Neural progenitor cell (in vitro differentiated cells): ENCODE measurements around the gene PLK1. TPM values are rescaled to one million over a fixed set of nuclear protein-coding genes. Genes with fewer than 3 reads are reported as not detected.
"Not testable (repeated sequence)": the region's sequence is repeated elsewhere in the genome, so short reads cannot be mapped to it uniquely, and the experiment has no call there.

Experiments
- DNase-seq: peaks from one replicate; pipeline ENCODE4 v3.0.0-alpha.2; 2016; ENCODE audit warnings: low spot score
- H2AFZ ChIP-seq: fragments of 200-600 bp; sonication (generic); replicated peaks from 2 replicates; pipeline ENCODE4 v1.6.1; 2016; ENCODE audit warnings: antibody characterized with exemption
- H3F3A ChIP-seq: fragments of 200-600 bp; sonication (generic); 2 replicates; pipeline ENCODE4 v1.6.1; 2016; ENCODE audit warnings: antibody characterized with exemption, low read depth
- H3K27ac ChIP-seq: fragments of 200-600 bp; sonication (generic); 2 replicates; pipeline ENCODE4 v1.5.1; 2016; ENCODE audit warnings: mild to moderate bottlenecking
- H3K27me3 ChIP-seq: fragments of 200-600 bp; sonication (generic); 2 replicates; pipeline ENCODE4 v1.6.1; 2016; ENCODE audit warnings: mild to moderate bottlenecking, moderate library complexity
- H3K36me3 ChIP-seq: fragments of 200-600 bp; sonication (generic); 2 replicates; pipeline ENCODE4 v1.5.1; 2016
- H3K4me1 ChIP-seq: fragments of 200-600 bp; sonication (generic); 2 replicates; pipeline ENCODE4 v1.6.1; 2016; ENCODE audit warnings: mixed run types
- H3K4me2 ChIP-seq: fragments of 200-600 bp; sonication (generic); 2 replicates; pipeline ENCODE4 v1.6.1; 2016
- H3K4me3 ChIP-seq: fragments of 200-600 bp; sonication (generic); 2 replicates; pipeline ENCODE4 v1.5.1; 2016
- H3K79me2 ChIP-seq: fragments of 200-600 bp; sonication (generic); 2 replicates; pipeline ENCODE4 v1.6.1; 2016; ENCODE audit warnings: low read depth
- H3K9ac ChIP-seq: fragments of 200-600 bp; sonication (generic); 2 replicates; pipeline ENCODE4 v1.6.1; 2016
- H3K9me3 ChIP-seq: fragments of 200-600 bp; sonication (generic); 2 replicates; pipeline ENCODE4 v1.5.1; 2016; ENCODE audit warnings: low read depth
- H4K20me1 ChIP-seq: fragments of 200-600 bp; sonication (generic); 2 replicates; pipeline ENCODE4 v1.6.1; 2016; ENCODE audit warnings: low read depth
- H3K27ac Mint-ChIP-seq: 3 replicates; pipeline ENCODE4 v1.8.0; 2021; ENCODE audit warnings: mixed read lengths
- H3K27me3 Mint-ChIP-seq: 2 replicates; pipeline ENCODE4 v1.8.0; 2022; ENCODE audit warnings: low read depth, mild to moderate bottlenecking, inconsistent platforms, moderate library complexity, mixed read lengths; ENCODE audit not compliant: insufficient read depth
- H3K36me3 Mint-ChIP-seq: 3 replicates; pipeline ENCODE4 v1.8.0; 2021; ENCODE audit warnings: mixed read lengths
- H3K4me1 Mint-ChIP-seq: 3 replicates; pipeline ENCODE4 v1.8.0; 2021; ENCODE audit warnings: mixed read lengths
- H3K4me3 Mint-ChIP-seq: 3 replicates; pipeline ENCODE4 v1.8.0; 2021; ENCODE audit warnings: mild to moderate bottlenecking, moderate library complexity, mixed read lengths
- H3K9me3 Mint-ChIP-seq: 3 replicates; pipeline ENCODE4 v1.8.0; 2020; ENCODE audit warnings: mixed read lengths
- EZH2 ChIP-seq: fragments of 200-600 bp; sonication (generic); IDR thresholded peaks from 2 replicates; pipeline ENCODE4 v1.6.1; 2017; ENCODE audit warnings: antibody characterized with exemption, mild to moderate bottlenecking, moderate library complexity
- EZH2phosphoT487 ChIP-seq: fragments of 200-600 bp; sonication (generic); IDR thresholded peaks from 2 replicates; pipeline ENCODE4 v1.6.1; 2017; ENCODE audit warnings: antibody characterized with exemption
- total RNA-seq: library from RNA; depleted of rRNA; stranded (reverse); fragments of >200 nt; gene quantifications from 2 replicates; pipeline ENCODE4 v1.2.3, GENCODE V29; 2015; ENCODE audit warnings: low replicate concordance
- TF ChIP-seq, protein P1 (sequence below): fragments of 200-600 bp; sonication (generic); IDR thresholded peaks from 2 replicates; pipeline ENCODE4 v1.5.1; 2017; ENCODE audit warnings: antibody characterized with exemption, mild to moderate bottlenecking

The PLK1 gene
- total RNA-seq, result 93.5 and 105 TPM in 2 replicates

DNA sequence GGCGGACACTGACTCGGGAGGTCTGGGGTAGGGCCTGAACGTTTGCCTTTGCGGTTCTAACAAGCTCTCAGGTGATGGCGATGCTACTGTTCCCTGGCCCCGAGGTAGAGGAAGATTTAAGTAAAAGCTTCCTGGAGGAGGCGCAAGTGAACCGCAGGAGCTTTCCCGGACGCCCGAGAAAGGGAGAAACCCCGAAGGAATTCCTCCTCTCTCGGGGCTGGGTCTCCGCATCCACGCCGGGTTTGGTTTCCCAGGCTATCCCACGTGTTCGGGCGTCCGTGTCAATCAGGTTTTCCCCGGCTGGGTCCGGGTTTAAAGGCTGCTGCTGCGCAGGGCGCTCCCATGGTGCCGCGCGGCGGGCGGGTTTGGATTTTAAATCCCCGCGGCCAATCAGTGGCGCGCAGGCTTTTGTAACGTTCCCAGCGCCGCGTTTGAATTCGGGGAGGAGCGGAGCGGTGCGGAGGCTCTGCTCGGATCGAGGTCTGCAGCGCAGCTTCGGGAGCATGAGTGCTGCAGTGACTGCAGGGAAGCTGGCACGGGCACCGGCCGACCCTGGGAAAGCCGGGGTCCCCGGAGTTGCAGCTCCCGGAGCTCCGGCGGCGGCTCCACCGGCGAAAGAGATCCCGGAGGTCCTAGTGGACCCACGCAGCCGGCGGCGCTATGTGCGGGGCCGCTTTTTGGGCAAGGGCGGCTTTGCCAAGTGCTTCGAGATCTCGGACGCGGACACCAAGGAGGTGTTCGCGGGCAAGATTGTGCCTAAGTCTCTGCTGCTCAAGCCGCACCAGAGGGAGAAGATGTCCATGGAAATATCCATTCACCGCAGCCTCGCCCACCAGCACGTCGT is at the start of gene PLK1:
Gene PLK1 (plus strand): TSS at position 460 of the 844 bp plus-strand sequence. CDS start 44 bp downstream, at position 504.
- peak within 1 kb of the TSS; percentile 85 for H3K4me2 ChIP-seq
- H3K27me3 ChIP-seq, result no peaks in the 10 kb centered on the region
- peak; percentile 96 for DNase-seq
- peaks cover 25% of the 10 kb centered on the region for H3K4me1 Mint-ChIP-seq
- peaks cover 5% of the 10 kb centered on the region for H3K27me3 Mint-ChIP-seq
- H3F3A ChIP-seq, result peaks cover 35% of the 10 kb centered on the region
- H3K27ac Mint-ChIP-seq, result peak within 1 kb of the TSS; percentile 88
- H3K9me3 ChIP-seq, result no peaks in the 10 kb centered on the region
- peak within 1 kb of the TSS; percentile 67 for H3K9ac ChIP-seq
- H3K36me3 Mint-ChIP-seq, result peaks cover 22% of the 10 kb centered on the region
- H3K36me3 ChIP-seq, result peaks cover 4% of the 10 kb centered on the region
- H3K79me2 ChIP-seq, result peaks cover 49% of the 10 kb centered on the region
- no peaks in the 10 kb centered on the region for H3K9me3 Mint-ChIP-seq
- peak within 1 kb of the TSS; percentile 15 for H3K27ac ChIP-seq
- no peak for TF ChIP-seq EZH2
- TF ChIP-seq, protein P1, sequence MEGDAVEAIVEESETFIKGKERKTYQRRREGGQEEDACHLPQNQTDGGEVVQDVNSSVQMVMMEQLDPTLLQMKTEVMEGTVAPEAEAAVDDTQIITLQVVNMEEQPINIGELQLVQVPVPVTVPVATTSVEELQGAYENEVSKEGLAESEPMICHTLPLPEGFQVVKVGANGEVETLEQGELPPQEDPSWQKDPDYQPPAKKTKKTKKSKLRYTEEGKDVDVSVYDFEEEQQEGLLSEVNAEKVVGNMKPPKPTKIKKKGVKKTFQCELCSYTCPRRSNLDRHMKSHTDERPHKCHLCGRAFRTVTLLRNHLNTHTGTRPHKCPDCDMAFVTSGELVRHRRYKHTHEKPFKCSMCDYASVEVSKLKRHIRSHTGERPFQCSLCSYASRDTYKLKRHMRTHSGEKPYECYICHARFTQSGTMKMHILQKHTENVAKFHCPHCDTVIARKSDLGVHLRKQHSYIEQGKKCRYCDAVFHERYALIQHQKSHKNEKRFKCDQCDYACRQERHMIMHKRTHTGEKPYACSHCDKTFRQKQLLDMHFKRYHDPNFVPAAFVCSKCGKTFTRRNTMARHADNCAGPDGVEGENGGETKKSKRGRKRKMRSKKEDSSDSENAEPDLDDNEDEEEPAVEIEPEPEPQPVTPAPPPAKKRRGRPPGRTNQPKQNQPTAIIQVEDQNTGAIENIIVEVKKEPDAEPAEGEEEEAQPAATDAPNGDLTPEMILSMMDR, result peak; percentile 53
- H3K4me3 ChIP-seq, result peak within 1 kb of the TSS; percentile 95
- H4K20me1 ChIP-seq, result peaks cover 49% of the 10 kb centered on the region
- H2AFZ ChIP-seq, result peak within 1 kb of the TSS; percentile 80
- H3K4me1 ChIP-seq, result peaks cover 31% of the 10 kb centered on the region
- H3K4me3 Mint-ChIP-seq, result peak within 1 kb of the TSS; percentile 98

DNA sequence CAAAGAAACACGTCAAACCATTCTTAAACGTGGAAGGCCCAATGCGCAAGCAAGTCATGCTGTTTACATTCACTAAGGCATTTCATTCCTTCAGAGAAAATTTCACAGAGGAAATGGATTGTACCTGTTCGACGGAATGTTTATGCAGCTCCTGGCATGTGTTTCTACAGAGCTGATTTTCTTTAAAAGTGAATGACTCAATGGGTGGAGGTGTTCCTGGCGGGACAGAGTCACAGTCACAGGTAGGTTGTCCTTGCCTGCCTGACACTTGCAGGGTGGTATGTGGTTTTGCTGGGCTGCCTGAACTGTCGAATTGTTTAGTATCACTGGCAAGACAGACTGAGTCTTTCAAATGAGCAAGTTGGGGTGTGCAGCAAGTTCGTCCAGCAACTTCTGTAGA is 49.2 kb upstream of the PLK1 start:
- Histone ChIP-seq H3K4me1 (no peaks in the 10 kb centered on the region), H3K9me3 (no peaks in the 10 kb centered on the region), H2AFZ (no peak overlapping the region), H3K36me3 (no peaks in the 10 kb centered on the region), H3F3A (no peaks in the 10 kb centered on the region), H3K27me3 (no peaks in the 10 kb centered on the region), H4K20me1 (no peaks in the 10 kb centered on the region), H3K9ac (no peak overlapping the region), H3K4me2 (no peak overlapping the region), H3K4me3 (no peak overlapping the region), H3K79me2 (no peaks in the 10 kb centered on the region), H3K27ac (no peak overlapping the region)
- Mint-ChIP-seq H3K27ac (no peak overlapping the region), H3K4me3 (no peak overlapping the region), H3K36me3 (peaks cover 6% of the 10 kb centered on the region), H3K27me3 (no peaks in the 10 kb centered on the region), H3K4me1 (no peaks in the 10 kb centered on the region), H3K9me3 (no peaks in the 10 kb centered on the region)
- DNase-seq, result no peak
- TF ChIP-seq, protein P1, result no peak
- no peak for TF ChIP-seq EZH2
- no peak for TF ChIP-seq EZH2phosphoT487

DNA sequence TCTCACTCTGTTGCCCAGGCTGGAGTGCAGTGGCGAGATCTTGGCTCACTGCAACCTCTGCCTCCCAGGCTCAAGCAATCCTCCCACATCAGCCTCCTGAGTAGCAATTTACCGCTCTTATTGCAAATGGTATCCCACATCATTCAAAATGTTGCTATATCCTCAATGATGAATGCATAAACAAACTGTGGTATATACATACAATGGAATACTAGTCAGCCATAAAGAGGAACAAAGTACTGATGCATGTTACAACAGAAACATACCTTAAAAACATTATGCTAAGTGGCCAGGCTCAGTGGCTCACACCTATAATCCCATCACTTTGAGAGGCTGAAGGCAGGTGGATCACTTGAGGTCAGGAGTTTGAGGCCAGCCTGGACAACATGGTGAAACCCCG is 46.8 kb upstream of the PLK1 start:
- not testable (repeated sequence) for H3K4me3 Mint-ChIP-seq, H3K4me1 Mint-ChIP-seq, H3K27me3 Mint-ChIP-seq, H3K9me3 Mint-ChIP-seq, H4K20me1 ChIP-seq, H3K9me3 ChIP-seq, H3K36me3 ChIP-seq, H3K4me2 ChIP-seq, H3K4me1 ChIP-seq, H3K27ac Mint-ChIP-seq, H3K79me2 ChIP-seq, H2AFZ ChIP-seq, H3F3A ChIP-seq, H3K27ac ChIP-seq, H3K9ac ChIP-seq, H3K4me3 ChIP-seq, H3K27me3 ChIP-seq, DNase-seq
- peaks cover 21% of the 10 kb centered on the region for H3K36me3 Mint-ChIP-seq

DNA sequence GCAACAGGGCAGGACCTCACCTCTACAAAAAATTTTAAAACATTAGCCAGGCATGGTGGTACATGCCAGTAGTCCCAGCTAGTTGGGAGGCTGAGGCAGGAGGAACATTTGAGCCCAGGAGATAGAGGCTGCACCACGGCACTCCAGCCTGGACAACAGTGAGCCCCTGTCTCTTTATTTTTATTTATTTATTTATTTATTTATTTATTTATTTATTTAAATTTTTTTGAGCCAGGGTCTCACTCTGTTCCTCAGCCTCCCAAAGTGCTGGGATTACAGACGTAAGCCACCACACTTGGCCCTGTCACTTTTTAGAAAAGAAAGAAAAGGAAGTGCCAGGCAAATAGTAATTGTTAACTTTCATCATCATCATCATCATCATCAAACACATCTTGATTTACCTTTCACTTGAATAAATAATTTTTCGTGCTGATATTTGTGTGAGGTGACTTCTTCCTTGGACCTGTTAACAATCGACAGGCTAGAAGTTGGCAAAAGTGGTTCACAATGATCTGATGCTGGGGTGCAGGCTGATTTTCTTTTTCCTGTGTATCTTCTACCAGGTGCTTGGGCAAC is 44.1 kb upstream of the PLK1 start:
- no peak overlapping the region for H3K4me3 Mint-ChIP-seq
- Histone ChIP-seq H3K4me3 (no peak overlapping the region), H3K27ac (no peak overlapping the region), H3K4me1 (no peaks in the 10 kb centered on the region), H2AFZ (no peak overlapping the region), H3K9ac (no peak overlapping the region), H3F3A (no peaks in the 10 kb centered on the region), H3K9me3 (no peaks in the 10 kb centered on the region), H3K27me3 (no peaks in the 10 kb centered on the region), H4K20me1 (no peaks in the 10 kb centered on the region), H3K4me2 (no peak overlapping the region), H3K36me3 (no peaks in the 10 kb centered on the region), H3K79me2 (peaks cover 8% of the 10 kb centered on the region)
- no peak overlapping the region for H3K27ac Mint-ChIP-seq
- H3K36me3 Mint-ChIP-seq, result peaks cover 21% of the 10 kb centered on the region
- no peaks in the 10 kb centered on the region for H3K27me3 Mint-ChIP-seq
- no peaks in the 10 kb centered on the region for H3K4me1 Mint-ChIP-seq
- no peak for DNase-seq
- TF ChIP-seq, protein P1, result no peak
- no peak for TF ChIP-seq EZH2phosphoT487
- no peaks in the 10 kb centered on the region for H3K9me3 Mint-ChIP-seq
